CD1c-positive myeloid dendritic cell (primary cell): ENCODE data around the gene CHTF18.
"Not testable (repeated sequence)": the region's sequence is repeated elsewhere in the genome, so short reads cannot be mapped to it uniquely, and the experiment has no call there.

Experiments used
- DNase-seq: peaks from one replicate; pipeline ENCODE4 v3.0.0-alpha.2; 2016; ENCODE audit errors: extremely low spot score

The CHTF18 gene

DNA sequence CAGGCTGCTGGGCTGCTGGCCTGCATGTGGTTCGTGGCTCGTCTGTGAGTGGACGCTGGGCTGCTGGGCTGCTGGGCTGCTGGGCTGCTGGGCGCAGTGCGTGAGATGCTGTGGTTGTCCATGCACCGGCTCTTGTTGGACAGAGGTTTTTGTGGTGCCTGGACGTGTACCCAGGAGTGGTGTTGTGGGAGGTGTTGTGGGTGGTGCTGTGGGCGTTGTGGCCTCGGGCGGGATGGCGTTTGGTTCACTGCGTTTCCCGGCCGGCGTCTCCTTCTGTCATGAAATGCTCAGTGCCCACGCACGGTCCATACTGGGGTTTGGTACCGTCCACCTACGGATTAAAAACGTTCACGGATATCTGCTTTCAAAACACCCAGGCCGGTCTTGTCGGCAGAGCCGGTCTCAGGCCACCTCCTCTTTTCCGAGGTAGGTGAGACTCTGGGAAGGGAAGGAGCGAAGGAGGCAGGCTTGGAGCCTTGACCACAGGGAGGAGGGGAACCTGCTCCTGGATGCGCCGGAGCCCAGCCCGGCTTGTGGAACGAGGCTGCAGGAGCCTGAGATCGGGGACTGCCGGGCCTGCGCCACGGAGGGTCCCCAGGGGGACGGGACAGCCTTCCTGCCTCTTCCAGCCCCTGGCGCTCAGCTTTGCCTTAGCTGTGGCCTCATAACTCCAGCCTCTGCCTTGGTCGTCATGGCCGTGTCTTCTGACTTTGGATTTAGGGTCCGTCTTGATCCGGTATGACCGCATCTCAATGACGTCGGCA, 41.9 kb downstream of the CHTF18 start:
- DNase-seq = no peak

DNA sequence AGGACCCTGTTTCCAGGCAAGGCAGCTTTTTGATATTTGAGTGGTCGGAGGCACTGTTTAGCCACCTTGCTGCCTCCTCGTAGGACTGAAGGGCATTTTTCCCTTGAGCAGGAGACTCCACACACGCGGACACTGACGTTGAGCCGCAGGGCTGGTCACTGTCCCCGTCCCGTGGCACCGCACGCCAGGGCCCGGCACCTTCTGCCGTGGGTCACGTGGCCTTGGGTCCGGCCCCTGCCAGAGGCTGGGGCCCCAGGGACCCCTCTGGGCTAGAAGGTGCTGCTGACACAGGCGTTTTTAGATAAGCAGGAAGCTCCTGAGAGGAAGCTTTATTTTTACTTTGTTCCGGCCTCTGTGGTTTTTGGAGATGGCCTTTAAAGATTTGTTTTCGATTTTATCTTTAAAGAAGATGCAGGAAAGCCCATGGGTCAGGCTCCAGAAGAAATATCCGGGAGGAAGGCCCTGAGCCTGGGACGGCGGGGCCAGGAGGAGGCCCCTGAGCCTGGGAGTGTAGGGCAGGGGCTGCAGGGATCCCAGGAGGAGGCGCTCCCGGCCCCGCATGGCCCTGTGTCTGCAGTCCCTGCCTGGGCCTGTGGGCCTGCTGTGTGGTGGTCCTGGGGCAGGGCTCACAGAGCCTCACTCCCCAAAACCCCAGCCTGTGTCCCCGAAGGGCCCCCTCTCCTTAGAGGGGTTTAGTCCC, 42.6 kb downstream of the CHTF18 start:
- no peak for DNase-seq

DNA sequence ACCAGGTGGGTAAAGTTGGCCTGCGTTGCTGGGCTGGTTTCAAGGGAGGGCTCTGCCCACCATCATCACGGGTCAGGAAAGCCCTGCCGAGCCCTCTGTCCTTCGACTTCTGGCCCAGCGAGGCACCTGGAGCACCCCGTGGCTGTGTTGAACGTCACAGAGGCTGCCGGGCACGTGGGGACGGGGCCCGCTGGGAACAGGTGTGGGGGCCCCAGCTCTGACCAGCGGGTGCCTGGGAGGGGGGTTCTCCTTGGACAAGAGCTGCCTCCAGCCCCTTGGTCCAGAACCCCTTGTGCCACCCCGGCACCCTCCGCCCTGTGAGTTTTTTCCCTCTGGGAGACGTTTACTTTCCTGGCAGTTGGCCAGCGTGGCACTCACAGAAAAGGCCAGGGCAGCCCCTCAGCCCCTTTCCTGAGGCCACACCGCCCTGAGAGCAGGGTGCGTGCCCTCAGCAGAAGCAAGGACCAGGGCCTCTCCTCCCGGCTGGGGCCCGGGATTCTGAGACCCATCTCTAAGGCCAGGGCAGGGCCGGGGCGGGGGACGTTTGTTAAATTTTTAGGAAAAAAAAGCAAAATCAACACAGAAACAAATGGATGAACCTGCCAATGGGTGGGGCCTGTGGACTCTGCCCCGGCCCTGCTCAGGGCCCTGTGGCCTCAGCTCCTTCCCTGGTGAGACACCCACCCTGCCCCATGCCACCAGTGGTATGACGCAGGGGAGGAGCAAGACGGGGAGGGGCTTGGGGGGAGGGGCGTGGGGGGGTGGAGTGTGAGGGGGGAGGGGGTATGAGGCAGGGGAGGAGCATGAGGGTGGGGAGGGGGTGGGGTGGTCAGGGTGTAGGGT, 43.4 kb downstream of the CHTF18 start:
- DNase-seq = no peak

DNA sequence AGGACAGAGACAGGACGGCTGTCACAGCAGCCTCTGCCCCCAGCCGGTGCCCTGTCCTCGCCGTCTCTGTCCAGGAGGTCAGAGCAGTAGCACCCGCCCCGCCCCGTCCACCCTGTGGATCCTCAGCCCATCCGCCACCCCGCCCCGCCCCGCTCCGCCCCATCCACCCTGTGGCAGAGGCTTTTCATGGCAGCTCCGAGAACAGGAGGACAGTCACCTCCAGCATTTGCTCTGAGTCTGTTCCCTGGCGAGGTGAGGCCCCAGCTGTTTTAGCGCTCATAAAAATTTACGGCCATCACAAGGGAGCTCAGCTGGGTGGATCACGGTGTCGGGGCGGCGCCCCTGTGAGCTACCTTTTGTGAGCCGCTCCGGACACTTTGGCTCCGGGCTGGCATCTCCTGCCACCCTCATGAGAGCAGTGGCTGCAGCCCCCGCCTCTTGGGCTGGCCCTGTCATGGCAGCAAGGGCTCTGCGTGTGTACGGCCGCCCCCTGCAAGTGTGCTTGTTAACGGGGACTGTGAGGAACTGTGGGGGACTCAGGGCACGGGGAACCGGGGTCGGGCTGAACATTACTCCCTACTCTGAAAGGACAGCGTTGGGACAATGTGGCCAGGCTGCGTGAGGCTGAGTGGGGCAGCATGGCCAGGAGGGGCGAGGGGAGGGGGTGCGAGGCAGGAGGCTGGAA, 44.4 kb downstream of the CHTF18 start:
- no peak for DNase-seq

DNA sequence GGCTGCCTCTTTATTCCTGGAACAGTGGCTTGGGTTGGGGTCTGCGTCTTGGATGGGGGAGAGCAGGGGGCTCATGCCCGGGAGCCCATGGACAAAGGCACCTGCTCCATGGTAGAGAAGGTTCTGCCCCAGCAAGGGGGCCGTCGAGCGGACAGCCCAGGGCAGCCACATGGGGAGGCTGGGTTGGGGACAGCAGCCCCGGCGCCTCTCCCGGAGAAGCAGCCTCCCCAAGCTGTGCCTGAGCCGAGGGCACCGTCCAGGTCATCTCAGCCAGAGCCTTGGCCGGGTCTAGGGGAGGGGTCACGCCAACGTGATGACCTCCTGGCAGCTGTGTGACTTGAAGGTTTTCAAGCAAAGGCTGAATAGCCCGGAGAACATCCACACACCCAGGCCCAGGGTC, 45.0 kb downstream of the CHTF18 start:
- DNase-seq = no peak

DNA sequence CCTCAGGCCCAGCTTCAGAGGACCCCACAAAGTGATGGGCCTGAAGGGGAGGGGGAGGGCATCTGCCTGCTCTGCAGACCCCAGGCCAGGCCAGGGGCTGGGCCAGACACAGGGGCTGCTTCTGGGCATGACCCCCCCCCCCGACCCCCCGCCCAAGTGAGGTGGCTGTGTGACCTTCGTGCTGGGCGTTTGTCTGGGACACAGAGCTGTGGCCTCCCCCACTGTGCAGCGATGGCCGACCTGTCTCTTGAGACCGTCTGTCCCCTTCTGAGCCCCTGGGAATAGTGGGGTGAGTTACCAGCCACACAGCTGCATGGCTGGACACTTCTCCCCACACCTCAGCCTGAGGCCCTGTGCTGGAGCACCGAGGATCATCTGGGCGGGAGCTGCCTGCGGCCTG, 47.0 kb downstream of the CHTF18 start:
- DNase-seq = no peak

DNA sequence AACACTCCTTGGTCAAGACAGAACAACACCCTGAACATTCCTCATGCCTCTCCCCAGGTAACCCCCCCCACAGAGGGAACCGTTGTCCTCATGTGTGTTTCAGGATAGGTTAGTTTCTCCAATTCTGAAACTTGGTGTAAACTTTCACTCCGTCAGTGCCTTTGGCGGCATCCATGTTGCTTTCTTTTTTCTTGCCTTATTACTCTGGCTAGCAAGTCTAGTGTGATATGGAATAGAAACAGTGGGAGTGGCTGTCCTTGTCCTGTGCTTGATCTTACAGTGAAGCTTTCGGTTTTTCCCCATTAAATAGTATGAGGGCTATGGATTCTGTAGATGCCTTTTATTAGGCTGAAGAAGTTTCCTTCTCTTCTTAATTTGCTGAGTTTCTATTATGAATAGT, 47.8 kb downstream of the CHTF18 start:
- no peak for DNase-seq

DNA sequence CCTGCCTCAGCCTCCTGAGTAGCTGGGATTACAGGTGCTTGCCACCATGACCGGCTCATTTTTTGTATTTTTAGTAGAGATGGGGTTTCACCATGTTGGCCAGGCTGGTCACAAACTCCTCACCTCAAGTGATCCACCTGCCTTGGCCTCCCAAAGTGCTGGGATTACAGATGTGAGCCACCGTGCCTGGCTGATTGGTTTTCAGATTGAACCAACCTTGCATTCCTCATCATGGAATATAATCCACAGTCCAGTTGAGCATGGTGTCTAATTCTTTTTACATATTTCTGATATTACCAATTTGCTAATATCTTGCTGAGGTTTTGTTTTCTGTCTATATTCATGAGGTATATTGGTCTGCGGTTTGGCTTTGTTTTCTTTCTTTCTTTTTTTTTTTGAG, 48.4 kb downstream of the CHTF18 start:
- DNase-seq = not testable (repeated sequence)

DNA sequence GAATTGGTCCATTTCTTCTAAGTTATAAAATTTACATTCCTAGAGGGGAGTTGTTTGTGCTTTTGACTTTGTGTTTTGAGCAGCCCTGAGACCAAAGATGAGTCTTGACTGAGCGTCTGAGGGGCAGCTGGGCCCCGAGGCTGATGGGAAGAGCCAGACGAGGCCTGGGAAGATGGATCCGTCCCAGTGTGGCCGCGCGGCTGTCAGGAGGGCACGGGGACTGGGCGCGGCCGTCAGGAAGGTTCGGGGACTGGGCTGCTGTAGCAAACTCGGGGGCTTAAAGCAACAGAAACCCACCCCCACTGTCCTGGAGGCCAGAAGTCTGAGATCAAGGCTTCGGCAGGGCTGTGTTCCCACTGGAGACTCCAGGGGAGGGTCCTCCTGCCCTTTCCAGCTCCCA, 50.3 kb downstream of the CHTF18 start:
- DNase-seq = no peak

DNA sequence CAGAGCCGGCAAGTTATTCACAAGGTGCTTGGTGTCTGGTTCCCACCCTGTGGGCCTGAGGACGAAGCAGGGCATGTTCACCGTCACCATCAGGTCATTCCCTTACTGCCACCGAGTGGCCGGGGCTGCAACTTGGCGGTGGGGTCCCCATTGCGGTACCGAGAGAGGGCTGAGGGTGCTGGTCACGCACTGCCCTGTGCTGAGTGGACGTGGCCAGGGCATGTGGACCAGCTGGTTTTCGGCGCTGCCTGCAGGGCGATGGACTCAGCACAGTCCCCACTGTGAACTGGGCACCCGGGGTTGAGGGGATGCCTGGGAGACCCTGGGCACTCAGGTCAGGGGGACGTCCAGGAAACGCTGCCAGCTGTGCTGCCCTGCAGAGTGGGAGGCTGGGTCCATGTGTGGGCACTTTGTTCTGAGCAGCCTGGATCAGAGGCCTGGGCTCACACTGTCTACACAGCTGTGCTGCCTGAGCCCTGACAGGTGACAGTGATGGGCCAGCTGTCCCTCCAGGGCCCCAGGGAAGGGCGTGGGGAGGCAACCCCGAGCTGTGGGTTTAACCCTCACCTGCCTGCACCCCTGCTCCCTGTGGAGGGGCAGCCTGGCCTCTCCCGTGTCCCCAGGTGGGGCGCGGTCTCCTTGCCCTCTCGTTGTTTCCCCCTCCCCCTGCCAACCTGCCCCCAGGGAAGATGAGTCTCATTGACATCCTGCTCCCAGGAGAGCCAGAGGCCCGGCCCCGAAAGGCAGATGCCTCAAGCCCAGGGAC, 51.4 kb downstream of the CHTF18 start:
- no peak for DNase-seq

DNA sequence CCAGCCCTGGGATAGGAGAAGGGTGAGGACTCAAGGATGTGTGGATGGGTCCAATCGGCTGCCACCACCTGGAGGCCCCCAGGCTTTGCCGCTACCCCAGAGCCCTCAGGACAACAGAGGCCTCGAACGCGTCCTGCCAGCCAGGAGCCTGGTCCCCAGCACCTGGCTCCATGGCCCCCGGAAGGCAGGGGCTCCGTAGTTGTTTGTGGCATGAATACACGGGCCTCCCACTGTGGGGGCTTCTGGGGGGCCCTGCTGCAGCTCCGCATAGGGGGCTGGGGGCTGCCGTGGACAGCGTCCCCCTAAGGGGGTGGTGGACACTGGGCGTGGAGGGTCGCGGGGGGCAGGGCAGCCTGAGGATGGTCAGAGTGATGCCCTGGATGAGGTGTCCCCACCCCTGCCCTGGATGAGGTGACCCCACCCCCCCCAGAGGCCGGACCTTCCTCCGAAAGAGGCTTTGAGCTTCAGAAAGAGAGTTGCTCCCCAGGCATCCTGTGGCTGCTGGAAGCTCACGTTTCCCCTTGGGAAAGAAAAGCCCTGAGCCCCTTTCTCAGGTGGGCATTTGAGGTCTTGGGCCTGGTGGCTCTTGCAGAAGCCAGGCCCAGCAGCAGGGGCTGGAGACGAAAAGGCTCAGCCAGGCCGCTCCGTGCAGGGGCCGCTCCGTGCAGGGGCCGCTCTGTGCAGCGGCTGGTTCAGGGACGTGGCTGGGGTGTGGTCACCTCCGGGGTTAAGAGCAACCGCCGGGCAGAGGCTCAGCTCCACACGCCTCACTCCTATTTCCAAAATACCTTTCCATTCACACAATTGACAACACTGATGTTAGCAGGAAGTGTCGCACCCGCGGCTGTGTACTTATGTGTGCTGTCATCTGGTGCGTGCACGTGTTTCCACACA, 52.4 kb downstream of the CHTF18 start:
- no peak for DNase-seq

DNA sequence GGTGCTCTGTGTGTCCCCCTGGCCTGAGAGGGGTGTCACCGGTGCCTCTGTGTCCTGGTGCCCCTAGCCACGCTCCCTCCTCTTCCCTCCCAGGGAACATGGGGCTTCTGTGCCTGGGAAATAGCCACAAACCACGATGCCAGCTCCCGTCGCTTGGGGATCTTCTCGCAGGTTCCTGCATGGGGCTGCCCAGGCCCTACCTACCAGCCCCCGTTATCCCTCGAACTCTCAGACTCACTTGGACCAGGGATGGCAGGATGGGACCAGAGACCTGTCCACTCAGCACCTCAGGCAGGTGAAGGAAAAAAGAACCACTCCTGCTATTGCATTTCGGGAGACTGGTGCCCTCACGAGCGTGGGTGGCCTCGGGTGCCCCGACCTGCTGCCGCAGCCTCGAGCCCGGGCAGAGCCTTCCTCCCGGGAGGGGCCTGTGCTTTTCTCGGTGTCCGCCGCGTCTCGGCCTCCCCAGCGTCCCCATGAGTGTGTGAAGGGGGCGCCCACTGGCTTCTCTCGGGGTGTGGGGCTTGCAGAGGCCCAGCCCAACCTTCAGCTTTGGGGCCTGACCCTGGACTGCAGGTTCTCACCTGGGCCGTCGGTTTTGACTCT, 53.1 kb downstream of the CHTF18 start:
- DNase-seq = no peak

DNA sequence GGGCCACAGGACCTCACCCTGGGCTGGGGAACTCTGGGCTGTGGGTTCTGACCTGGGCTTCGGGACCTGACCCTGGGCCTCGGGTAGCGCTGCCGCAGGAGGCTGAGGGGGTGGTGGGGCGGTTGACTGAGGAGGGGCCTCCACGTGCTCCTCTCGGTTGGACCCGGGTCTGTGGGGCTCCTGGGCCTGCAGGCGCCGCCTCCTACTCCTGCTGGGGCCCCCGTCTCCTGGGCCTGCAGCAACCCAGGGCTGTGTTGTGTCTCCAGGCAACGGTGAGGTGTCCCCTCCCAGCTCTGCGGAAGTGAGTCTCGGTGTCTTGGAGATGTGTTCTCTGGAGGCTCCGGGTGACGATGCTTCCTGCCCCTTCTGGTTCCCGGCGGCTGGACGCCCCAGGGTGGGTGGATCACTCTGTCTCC, 53.6 kb downstream of the CHTF18 start:
- DNase-seq = no peak

DNA sequence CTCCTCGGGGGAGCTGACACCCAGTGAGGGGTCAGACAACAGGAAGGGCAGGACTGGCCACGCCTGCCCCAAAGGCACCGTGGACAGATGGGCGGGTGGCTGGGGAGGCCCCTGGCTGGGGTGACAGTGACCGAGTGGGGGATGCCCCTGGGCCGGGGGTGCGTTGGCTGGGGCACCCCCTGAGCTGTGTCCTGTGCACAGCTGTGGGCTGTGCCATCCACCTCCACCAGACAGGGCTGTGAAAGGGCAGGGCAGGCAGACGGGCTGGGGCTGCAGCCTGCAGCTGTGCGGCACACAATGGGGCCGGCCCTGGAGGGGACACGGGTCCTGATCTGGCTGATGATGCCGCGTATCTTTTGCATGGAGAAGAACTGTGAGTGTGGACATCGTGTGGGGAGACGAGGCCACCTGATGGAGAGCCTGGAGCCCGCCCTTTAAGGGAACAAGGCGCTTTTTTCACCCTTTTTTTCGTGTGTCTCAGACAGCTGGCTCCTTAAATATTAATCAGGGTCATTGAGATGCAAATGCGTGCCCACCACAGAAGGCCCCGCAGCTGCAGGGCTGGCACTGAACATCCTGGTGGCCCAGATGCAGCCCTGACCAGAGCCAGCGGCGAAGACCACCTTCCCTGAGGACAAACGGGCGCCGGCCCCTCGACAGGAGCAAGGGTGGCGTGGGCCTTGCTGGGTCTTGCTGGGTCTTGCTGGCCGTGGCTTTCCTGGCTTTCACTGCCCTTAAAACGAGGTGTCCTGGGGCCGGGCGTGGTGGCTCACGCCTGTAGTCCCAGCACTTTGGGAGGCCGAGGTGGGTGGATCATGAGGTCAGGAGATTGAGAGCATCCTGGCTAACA, 54.5 kb downstream of the CHTF18 start:
- DNase-seq = no peak

DNA sequence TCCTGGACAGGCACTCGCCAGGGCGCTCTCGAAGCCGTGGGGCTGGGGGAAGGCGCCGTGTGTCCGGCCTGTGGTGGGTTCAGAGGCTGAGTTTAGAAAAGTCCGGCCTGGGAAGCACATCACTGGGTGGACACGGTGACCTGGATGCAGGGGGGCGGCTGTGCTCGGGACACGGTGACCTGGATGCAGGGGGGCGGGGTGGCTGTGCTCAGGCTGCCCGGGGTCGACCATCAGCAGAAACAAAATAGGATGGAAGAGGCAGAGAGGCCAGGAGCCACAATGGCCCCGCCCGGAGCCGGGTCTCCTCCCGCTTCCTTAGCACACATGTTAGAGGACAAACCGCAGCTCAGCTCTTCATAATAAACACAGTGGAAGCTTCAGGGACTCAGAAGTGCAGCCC, 55.4 kb downstream of the CHTF18 start:
- no peak for DNase-seq

DNA sequence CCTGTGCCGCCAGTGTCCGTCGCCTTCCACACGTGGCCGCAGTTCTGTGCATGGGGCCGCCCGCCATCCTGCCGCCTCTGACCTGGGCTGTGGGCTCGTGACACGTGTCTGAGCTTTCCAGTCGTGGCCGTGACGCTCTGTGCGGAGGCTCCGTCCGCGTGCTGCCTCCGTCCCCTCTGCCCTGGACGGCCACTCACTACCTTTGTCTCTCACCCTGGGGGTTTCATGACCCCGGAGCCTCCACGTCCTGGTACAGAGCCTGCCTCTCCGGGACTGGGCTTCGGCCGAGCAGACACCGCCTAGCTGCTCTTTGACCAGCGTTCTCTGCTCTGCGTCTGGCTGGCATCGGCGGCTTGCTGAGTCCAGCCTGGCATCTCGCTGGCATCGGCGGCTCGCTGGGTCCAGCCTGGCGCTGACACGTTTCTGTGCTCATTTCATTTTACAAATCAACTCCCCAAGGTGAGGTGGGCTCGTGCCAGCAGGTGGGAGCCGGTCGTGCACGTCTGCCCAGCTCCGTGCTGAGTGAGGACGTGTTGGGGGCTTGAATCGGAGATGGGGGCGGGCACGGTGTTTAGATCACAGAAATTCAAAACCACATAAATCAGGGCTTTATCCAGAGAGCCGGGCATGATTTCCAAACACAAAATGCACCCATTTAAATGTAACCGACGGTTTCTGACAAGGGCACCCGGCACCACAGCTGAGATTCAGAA, 56.4 kb downstream of the CHTF18 start:
- no peak for DNase-seq

DNA sequence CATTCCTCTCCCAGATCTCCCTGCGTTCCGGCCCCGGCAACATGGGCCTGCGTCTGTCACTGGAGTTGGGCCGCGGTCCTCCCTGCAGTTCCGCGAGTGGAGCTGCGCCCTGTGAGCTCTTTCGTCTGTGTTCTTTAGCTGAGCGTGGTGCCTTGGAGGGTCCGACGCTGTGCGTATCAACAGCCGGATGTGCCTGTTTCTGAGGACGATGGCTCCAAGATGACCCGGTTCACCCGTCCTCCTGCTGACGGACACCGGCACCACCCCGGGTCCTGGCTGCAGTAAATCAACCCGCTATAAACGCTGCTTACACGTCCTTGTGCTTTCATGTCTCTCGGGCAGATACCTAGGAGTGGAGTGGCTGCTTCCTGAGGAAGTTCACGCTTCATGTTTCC, 56.9 kb downstream of the CHTF18 start:
- DNase-seq = no peak

DNA sequence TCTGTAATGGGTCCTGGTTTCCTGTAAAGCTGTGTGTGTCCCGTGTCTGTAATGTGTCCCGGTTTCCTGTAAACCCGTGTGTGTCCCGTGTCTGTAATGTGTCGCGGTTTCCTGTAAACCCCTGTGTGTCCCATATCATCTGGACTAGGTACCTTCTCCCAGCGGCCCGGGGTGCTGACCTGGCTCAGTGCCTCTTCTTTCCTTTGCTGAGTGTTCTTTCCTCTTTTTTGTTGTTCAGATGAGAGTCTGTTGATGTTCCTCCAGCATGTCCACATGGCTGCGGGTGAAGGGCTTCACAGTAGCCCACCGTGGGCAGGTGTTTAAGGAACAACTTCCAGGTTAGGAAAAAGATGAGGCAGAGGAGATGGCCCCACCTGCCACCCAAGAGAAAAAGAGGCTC, 58.7 kb downstream of the CHTF18 start:
- no peak for DNase-seq
